Nucleus accumbens (tissue), 56 donors: ENCODE measurements around the gene SLC8A3.
"Not testable (repeated sequence)": the region's sequence is repeated elsewhere in the genome, so short reads cannot be mapped to it uniquely, and the experiment has no call there.

ENCODE experiments used
- DNase-seq, 56 donors: peaks; one replicate each; lab custom pipeline; 2025; lab: John Stamatoyannopoulos, UW

Gene SLC8A3

GRCh38 chr14:70188659-70189455, at the start of gene SLC8A3:
TSS of gene SLC8A3 (minus strand) at chr14:70188951. CDS start at chr14:70168422, 20,529 bp downstream.
- peak in 49 of 56 donors; percentile 5 to 86 (median 62) for DNase-seq

GRCh38 chr14:70237710-70238109, 49.0 kb upstream of the SLC8A3 start:
- DNase-seq: no peak

GRCh38 chr14:70234066-70234950, 45.6 kb upstream of the SLC8A3 start:
- no peak for DNase-seq

- DNase-seq: not testable (repeated sequence)
Observed at GRCh38 chr14:70231756-70232544, 43.2 kb upstream of the SLC8A3 start.

GRCh38 chr14:70229877-70230640, 41.3 kb upstream of the SLC8A3 start:
- not testable (repeated sequence) for DNase-seq

GRCh38 chr14:70213721-70214282, 25.1 kb upstream of the SLC8A3 start:
- DNase-seq: no peak

- DNase-seq: no peak
Observed at GRCh38 chr14:70212752-70213151, 24.0 kb upstream of the SLC8A3 start.

GRCh38 chr14:70208380-70208779, 19.6 kb upstream of the SLC8A3 start:
- DNase-seq: no peak

- DNase-seq: no peak
Observed at GRCh38 chr14:70203686-70204085, 14.9 kb upstream of the SLC8A3 start.

- DNase-seq: no peak
Observed at GRCh38 chr14:70201994-70202393, 13.2 kb upstream of the SLC8A3 start.

- DNase-seq: no peak
Observed at GRCh38 chr14:70193396-70193795, 4.6 kb upstream of the SLC8A3 start.

- DNase-seq: no peak
Observed at GRCh38 chr14:70192915-70193314, 4.2 kb upstream of the SLC8A3 start.

- no peak for DNase-seq
Observed at GRCh38 chr14:70190156-70190555, 1.4 kb upstream of the SLC8A3 start.

GRCh38 chr14:70189456-70190077, 816 bp upstream of the SLC8A3 start:
- DNase-seq: no peak

GRCh38 chr14:70188322-70188658, 461 bp downstream of the SLC8A3 start:
- DNase-seq: peak in 2 of 56 donors; percentile 31 to 32

- peak in 23 of 56 donors; percentile 2 to 43 (median 11) for DNase-seq
Observed at GRCh38 chr14:70186900-70187451, 1.8 kb downstream of the SLC8A3 start.

- no peak for DNase-seq
Observed at GRCh38 chr14:70183991-70184390, 4.8 kb downstream of the SLC8A3 start.

GRCh38 chr14:70181276-70181675, 7.5 kb downstream of the SLC8A3 start:
- DNase-seq: no peak

GRCh38 chr14:70180718-70181117, 8.0 kb downstream of the SLC8A3 start:
- no peak for DNase-seq
